ENCODE data around the gene GLT1D1. TPM values are rescaled to one million over a fixed set of nuclear protein-coding genes. Genes with fewer than 3 reads are reported as not detected.

GLT1D1 gene
- total and polyA plus RNA-seq, 8 donors = 0.13 to 1.3 (median 0.89) TPM; not detected in 4

GRCh38 chr12:128976120-128976738, 123.0 kb downstream of the GLT1D1 start:
- no peaks in the 10 kb centered on the region for H3K9me3 ChIP-seq
- no peaks in the 10 kb centered on the region for H3K36me3 ChIP-seq
- H3K27ac ChIP-seq = no peak overlapping the region
- peak in 1 of 2 donors; percentile 64 for DNase-seq
- WGBS, 5 donors = 14 to 35% (median 15%) methylated on average over 22 of the region's 22 CpGs
- intact Hi-C loops (cut with DNase I; ENCODE audit: low total_unique reads) = no loop called here
- peaks cover 0 to 88% (median 42%) of the 10 kb centered on the region in 3 donors for H3K27me3 ChIP-seq
- no peaks in the 10 kb centered on the region for H3K4me1 ChIP-seq
- no peak for TF ChIP-seq EP300 (IDR thresholded peaks at IDR 0.05)
- peak in 1 of 7 experiments; percentile 17 for TF ChIP-seq CTCF (IDR thresholded peaks at IDR 0.05)
- no peak for TF ChIP-seq POLR2A (IDR thresholded peaks at IDR 0.05)
- no peak overlapping the region for H3K4me3 ChIP-seq

GRCh38 chr12:128977441-128977840, 124.2 kb downstream of the GLT1D1 start:
- no peak overlapping the region for H3K4me3 ChIP-seq
- no peak for TF ChIP-seq POLR2A (IDR thresholded peaks at IDR 0.05)
- TF ChIP-seq POLR2AphosphoS5 (IDR thresholded peaks at IDR 0.05) = no peak
- no peak for TF ChIP-seq EP300 (IDR thresholded peaks at IDR 0.05)
- TF ChIP-seq CTCF (IDR thresholded peaks at IDR 0.05) = no peak

GRCh38 chr12:128978067-128978466, 124.8 kb downstream of the GLT1D1 start:
- no peak overlapping the region for H3K27ac ChIP-seq
- intact Hi-C loops (cut with DNase I; ENCODE audit: low total_unique reads) = no loop called here
- H3K4me3 ChIP-seq = no peak overlapping the region
- TF ChIP-seq EP300 (IDR thresholded peaks at IDR 0.05) = no peak
- TF ChIP-seq POLR2A (IDR thresholded peaks at IDR 0.05) = no peak
- TF ChIP-seq CTCF (IDR thresholded peaks at IDR 0.05) = no peak
- no peak for TF ChIP-seq POLR2AphosphoS5 (IDR thresholded peaks at IDR 0.05)
- DNase-seq = no peak
- H3K27me3 ChIP-seq = peaks cover 0 to 85% (median 35%) of the 10 kb centered on the region in 3 donors
- no peaks in the 10 kb centered on the region for H3K9me3 ChIP-seq
- H3K36me3 ChIP-seq = no peaks in the 10 kb centered on the region
- no peaks in the 10 kb centered on the region for H3K4me1 ChIP-seq
- WGBS, 5 donors = 76 to 84% (median 81%) methylated on average over 12 to 14 of the region's 14 CpGs

More at GRCh38 chr12:128977441-128977840, 124.2 kb downstream of the GLT1D1 start:
- Histone ChIP-seq H3K36me3 (no peaks in the 10 kb centered on the region), H3K27ac (no peak overlapping the region), H3K27me3 (peaks cover 0 to 90% (median 35%) of the 10 kb centered on the region in 3 donors), H3K9me3 (no peaks in the 10 kb centered on the region), H3K4me1 (no peaks in the 10 kb centered on the region)
- DNase-seq = no peak
- intact Hi-C loops (cut with DNase I; ENCODE audit: low total_unique reads) = no loop called here
- WGBS, 5 donors = 47 to 76% (median 61%) methylated on average over 6 of the region's 6 CpGs

GRCh38 chr12:128980623-128981022, 127.3 kb downstream of the GLT1D1 start:
- Histone ChIP-seq H3K36me3 (no peaks in the 10 kb centered on the region), H3K27me3 (peaks cover 0 to 61% (median 14%) of the 10 kb centered on the region in 3 donors), H3K4me1 (no peaks in the 10 kb centered on the region), H3K4me3 (no peak overlapping the region), H3K9me3 (no peaks in the 10 kb centered on the region), H3K27ac (no peak overlapping the region)
- intact Hi-C loops (cut with DNase I; ENCODE audit: low total_unique reads) = no loop called here
- no peak for DNase-seq
- 85 to 88% (median 87%) methylated on average over 15 of the region's 15 CpGs for WGBS, 5 donors
- TF ChIP-seq EP300 (IDR thresholded peaks at IDR 0.05) (no peak), POLR2AphosphoS5 (IDR thresholded peaks at IDR 0.05) (no peak)

- Histone ChIP-seq H3K36me3 (no peaks in the 10 kb centered on the region), H3K27me3 (peaks cover 0 to 47% (median 8%) of the 10 kb centered on the region in 3 donors), H3K27ac (no peak overlapping the region), H3K9me3 (no peaks in the 10 kb centered on the region), H3K4me1 (no peaks in the 10 kb centered on the region), H3K4me3 (no peak overlapping the region)
- TF ChIP-seq EP300 (IDR thresholded peaks at IDR 0.05) (no peak), CTCF (IDR thresholded peaks at IDR 0.05) (no peak), POLR2A (IDR thresholded peaks at IDR 0.05) (no peak), POLR2AphosphoS5 (IDR thresholded peaks at IDR 0.05) (no peak)
- 32 to 41% (median 36%) methylated on average over 8 of the region's 8 CpGs for WGBS, 5 donors
- DNase-seq = no peak
- intact Hi-C loops (cut with DNase I; ENCODE audit: low total_unique reads) = no loop called here
Measured at GRCh38 chr12:128981971-128982533, 128.8 kb downstream of the GLT1D1 start.
